Uterus (tissue), 2 donors: ENCODE results near the gene MRPS24.

Experiments
- CTCF ChIP-seq, 4 experiments: fragments of 200-600 bp in 2 of 4; fragments of 450-650 bp in 2 of 4; sonication (generic) in 2 of 4; IDR thresholded peaks; one replicate each; pipeline ENCODE4 v1.5.1; 2016 to 2019; ENCODE audit warnings: antibody characterized with exemption in 4 of 4, mild to moderate bottlenecking in 2 of 4, moderate library complexity in 1 of 4
- POLR2A ChIP-seq, 2 donors: fragments of 450-650 bp; IDR thresholded peaks; one replicate each; pipeline ENCODE4 v1.6.1; 2016; ENCODE audit warnings: antibody characterized with exemption in 2 of 2, mild to moderate bottlenecking in 1 of 2, moderate library complexity in 1 of 2

DNA sequence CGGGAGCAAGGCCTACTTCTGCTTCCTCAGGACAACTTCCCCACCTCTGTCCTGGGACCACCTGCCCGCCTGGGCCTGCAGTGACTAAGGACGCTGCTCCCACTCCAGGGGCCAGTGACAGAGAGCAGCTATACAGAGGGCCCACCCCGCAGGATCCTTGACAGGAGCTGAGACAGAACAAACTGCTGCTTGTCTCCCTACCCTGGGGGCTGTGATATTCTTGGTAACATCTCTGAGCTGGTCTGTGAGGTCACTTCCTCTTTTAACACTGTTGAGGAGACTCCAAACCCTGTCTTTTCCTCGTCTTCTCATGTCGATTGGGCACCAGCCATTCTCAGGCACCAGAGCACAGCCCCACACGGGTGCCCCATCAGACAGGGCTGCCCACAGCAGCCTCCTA, 6.9 kb upstream of the MRPS24 start:
- TF ChIP-seq POLR2A (IDR thresholded peaks at IDR 0.05): no peak
- no peak for TF ChIP-seq CTCF (IDR thresholded peaks at IDR 0.05)
